GM23338 (cell line): Measurements from ENCODE around the gene DLX2. TPM values are rescaled to one million over a fixed set of nuclear protein-coding genes. Genes with fewer than 3 reads are reported as not detected.

Source experiments
- EZH2 ChIP-seq: fragments of 200-600 bp; sonication (generic); IDR thresholded peaks from one replicate; pipeline ENCODE4 v1.8.0; 2017; ENCODE audit warnings: antibody characterized with exemption, mild to moderate bottlenecking, low read depth; ENCODE audit not compliant: unreplicated experiment
- NANOG ChIP-seq: IDR thresholded peaks from 2 replicates; pipeline ENCODE4 v1.6.1; 2016; ENCODE audit warnings: antibody characterized with exemption, borderline replicate concordance
- ZNF114 ChIP-seq: fragments of 250-450 bp; sonication (Bioruptor Pico); IDR thresholded peaks from 2 replicates; pipeline ENCODE4 v1.5.0; 2020; ENCODE audit warnings: mild to moderate bottlenecking, moderate library complexity
- ZNF331 ChIP-seq: fragments of 250-450 bp; sonication (Bioruptor Pico); IDR thresholded peaks from 2 replicates; pipeline ENCODE4 v1.5.0; 2020; ENCODE audit warnings: low read depth, mild to moderate bottlenecking, moderate library complexity
- polyA plus RNA-seq: library from polyadenylated mRNA; unstranded; fragments of >200 nt; fragmentation: Nextera tagmentation; extraction: Ambion mirVana; gene quantifications from 2 replicates; pipeline ENCODE4 v1.2.1, GENCODE V29; 2016
- total RNA-seq: library from RNA; depleted of rRNA; stranded (reverse); fragments of >200 nt; shearing (Covaris generic); gene quantifications from 2 replicates; pipeline ENCODE4 v1.2.3, GENCODE V29; 2014
- TF ChIP-seq, protein P1 (sequence below): fragments of 250-450 bp; sonication (Bioruptor Pico); IDR thresholded peaks from 2 replicates; pipeline ENCODE4 v1.5.0; 2020; ENCODE audit warnings: mild to moderate bottlenecking, moderate library complexity
- TF ChIP-seq, protein P2 (sequence below): IDR thresholded peaks from 2 replicates; pipeline ENCODE4 v1.6.1; 2016; ENCODE audit warnings: antibody characterized with exemption

DLX2 gene
- total and polyA plus RNA-seq, 2 experiments from 2014 or later = 0.08 to 0.24 TPM

DNA sequence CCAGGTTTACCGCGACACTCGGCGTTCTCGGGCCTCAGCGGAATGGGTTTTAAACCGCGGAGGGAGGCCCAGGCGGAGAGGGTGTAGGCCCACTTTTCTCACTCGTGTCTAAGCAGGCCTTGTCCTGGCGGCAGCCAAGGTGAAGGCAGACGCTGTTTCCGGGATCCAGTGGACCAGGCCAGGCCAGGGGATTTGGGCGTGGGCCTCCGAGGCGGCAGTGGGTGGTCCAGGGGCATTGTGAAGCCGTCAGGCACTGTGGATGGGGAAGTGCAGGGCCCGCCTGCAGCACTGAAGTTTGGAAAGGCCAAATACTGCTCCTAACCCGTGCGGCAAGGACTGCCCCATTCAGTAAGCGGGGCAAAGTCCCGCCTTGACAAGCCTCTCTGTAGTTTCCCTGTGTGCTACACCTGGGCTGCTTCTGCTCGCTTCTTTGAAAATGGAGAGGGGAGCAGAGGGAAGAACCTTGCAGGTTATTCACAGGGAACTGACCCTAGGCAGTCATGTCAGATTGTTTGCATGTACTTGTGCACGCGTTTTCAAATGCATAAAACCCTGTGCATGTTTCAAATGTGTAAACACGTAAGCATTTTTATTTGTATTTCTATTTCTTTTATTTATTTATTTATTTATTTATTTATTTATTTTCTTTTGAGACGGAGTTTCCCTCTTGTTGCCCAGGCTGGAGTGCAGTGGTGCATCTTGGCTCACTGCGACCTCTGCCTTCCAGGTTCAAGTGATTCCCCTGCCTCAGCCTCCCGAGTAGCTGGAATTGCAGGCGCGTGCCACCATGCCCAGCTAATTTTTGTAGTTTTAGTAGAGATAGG, 7.5 kb upstream of the DLX2 start (continued):
- TF ChIP-seq ZNF114 (CRISPR knock-in tag) (no peak), NANOG (no peak), EZH2 (peak; percentile 61), ZNF331 (CRISPR knock-in tag) (no peak)
- TF ChIP-seq, protein P1, sequence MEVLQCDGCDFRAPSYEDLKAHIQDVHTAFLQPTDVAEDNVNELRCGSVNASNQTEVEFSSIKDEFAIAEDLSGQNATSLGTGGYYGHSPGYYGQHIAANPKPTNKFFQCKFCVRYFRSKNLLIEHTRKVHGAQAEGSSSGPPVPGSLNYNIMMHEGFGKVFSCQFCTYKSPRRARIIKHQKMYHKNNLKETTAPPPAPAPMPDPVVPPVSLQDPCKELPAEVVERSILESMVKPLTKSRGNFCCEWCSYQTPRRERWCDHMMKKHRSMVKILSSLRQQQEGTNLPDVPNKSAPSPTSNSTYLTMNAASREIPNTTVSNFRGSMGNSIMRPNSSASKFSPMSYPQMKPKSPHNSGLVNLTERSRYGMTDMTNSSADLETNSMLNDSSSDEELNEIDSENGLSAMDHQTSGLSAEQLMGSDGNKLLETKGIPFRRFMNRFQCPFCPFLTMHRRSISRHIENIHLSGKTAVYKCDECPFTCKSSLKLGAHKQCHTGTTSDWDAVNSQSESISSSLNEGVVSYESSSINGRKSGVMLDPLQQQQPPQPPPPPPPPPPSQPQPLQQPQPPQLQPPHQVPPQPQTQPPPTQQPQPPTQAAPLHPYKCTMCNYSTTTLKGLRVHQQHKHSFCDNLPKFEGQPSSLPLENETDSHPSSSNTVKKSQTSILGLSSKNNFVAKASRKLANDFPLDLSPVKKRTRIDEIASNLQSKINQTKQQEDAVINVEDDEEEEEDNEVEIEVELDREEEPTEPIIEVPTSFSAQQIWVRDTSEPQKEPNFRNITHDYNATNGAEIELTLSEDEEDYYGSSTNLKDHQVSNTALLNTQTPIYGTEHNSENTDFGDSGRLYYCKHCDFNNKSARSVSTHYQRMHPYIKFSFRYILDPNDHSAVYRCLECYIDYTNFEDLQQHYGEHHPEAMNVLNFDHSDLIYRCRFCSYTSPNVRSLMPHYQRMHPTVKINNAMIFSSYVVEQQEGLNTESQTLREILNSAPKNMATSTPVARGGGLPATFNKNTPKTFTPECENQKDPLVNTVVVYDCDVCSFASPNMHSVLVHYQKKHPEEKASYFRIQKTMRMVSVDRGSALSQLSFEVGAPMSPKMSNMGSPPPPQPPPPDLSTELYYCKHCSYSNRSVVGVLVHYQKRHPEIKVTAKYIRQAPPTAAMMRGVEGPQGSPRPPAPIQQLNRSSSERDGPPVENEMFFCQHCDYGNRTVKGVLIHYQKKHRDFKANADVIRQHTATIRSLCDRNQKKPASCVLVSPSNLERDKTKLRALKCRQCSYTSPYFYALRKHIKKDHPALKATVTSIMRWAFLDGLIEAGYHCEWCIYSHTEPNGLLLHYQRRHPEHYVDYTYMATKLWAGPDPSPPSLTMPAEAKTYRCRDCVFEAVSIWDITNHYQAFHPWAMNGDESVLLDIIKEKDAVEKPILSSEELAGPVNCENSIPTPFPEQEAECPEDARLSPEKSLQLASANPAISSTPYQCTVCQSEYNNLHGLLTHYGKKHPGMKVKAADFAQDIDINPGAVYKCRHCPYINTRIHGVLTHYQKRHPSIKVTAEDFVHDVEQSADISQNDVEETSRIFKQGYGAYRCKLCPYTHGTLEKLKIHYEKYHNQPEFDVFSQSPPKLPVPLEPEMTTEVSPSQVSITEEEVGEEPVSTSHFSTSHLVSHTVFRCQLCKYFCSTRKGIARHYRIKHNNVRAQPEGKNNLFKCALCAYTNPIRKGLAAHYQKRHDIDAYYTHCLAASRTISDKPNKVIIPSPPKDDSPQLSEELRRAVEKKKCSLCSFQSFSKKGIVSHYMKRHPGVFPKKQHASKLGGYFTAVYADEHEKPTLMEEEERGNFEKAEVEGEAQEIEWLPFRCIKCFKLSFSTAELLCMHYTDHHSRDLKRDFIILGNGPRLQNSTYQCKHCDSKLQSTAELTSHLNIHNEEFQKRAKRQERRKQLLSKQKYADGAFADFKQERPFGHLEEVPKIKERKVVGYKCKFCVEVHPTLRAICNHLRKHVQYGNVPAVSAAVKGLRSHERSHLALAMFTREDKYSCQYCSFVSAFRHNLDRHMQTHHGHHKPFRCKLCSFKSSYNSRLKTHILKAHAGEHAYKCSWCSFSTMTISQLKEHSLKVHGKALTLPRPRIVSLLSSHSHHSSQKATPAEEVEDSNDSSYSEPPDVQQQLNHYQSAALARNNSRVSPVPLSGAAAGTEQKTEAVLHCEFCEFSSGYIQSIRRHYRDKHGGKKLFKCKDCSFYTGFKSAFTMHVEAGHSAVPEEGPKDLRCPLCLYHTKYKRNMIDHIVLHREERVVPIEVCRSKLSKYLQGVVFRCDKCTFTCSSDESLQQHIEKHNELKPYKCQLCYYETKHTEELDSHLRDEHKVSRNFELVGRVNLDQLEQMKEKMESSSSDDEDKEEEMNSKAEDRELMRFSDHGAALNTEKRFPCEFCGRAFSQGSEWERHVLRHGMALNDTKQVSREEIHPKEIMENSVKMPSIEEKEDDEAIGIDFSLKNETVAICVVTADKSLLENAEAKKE (CRISPR knock-in tag) = no peak
- TF ChIP-seq, protein P2, sequence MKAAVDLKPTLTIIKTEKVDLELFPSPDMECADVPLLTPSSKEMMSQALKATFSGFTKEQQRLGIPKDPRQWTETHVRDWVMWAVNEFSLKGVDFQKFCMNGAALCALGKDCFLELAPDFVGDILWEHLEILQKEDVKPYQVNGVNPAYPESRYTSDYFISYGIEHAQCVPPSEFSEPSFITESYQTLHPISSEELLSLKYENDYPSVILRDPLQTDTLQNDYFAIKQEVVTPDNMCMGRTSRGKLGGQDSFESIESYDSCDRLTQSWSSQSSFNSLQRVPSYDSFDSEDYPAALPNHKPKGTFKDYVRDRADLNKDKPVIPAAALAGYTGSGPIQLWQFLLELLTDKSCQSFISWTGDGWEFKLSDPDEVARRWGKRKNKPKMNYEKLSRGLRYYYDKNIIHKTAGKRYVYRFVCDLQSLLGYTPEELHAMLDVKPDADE = no peak
